ENCODE data around the gene RAPGEF6. TPM values are rescaled to one million over a fixed set of nuclear protein-coding genes. Genes with fewer than 3 reads are reported as not detected.
"Not testable (repeated sequence)": the region's sequence is repeated elsewhere in the genome, so short reads cannot be mapped to it uniquely, and the experiment has no call there.

Gene RAPGEF6
- total and polyA plus RNA-seq, 2 experiments from 2014 or later = 6.9 to 8.6 TPM

GRCh38 chr5:131405674-131406073 lies 229.4 kb downstream of the RAPGEF6 start:
- no peak overlapping the region for H3K27ac ChIP-seq
- H3K79me2 ChIP-seq (ENCODE audit: insufficient read depth) = no peaks in the 10 kb centered on the region
- H3K36me3 ChIP-seq (ENCODE audit: low read depth) = peaks cover 30% of the 10 kb centered on the region
- no peak for DNase-seq
- H3K4me2 ChIP-seq (ENCODE audit: unreplicated experiment) = no peak overlapping the region
- in situ Hi-C loops (cut with MboI) = no loop called here
- no peak overlapping the region for H3K9ac ChIP-seq
- TF ChIP-seq EZH2phosphoT487 (IDR thresholded peaks at IDR 0.05; ENCODE audit: insufficient read depth, low read depth) (no peak), EZH2 (IDR thresholded peaks at IDR 0.05; ENCODE audit: insufficient read depth, poor library complexity, severe bottlenecking) (no peak)
- no peaks in the 10 kb centered on the region for H3K27me3 ChIP-seq (replicated peaks; ENCODE audit: insufficient read depth)
- no peaks in the 10 kb centered on the region for H4K20me1 ChIP-seq (ENCODE audit: insufficient read depth)
- no peak overlapping the region for H2AFZ ChIP-seq
- 90 to 100% methylated on average over 2 of the region's 2 CpGs for WGBS, 2 experiments (ENCODE audit: low coverage in 1 of 2, low lambda C conversion rate in 2 of 2, missing lambda C conversion rate in 2 of 2)
- H3K4me1 ChIP-seq (ENCODE audit: insufficient read depth) = no peaks in the 10 kb centered on the region
- no peak overlapping the region for H3K4me3 ChIP-seq
- no peaks in the 10 kb centered on the region for H3K9me2 ChIP-seq (ENCODE audit: insufficient read depth)
- no peaks in the 10 kb centered on the region for H3K9me3 ChIP-seq (ENCODE audit: low read depth)
- no peaks in the 10 kb centered on the region for H3F3A ChIP-seq (ENCODE audit: insufficient read depth)

GRCh38 chr5:131400585-131400984 lies 234.4 kb downstream of the RAPGEF6 start:
- no peaks in the 10 kb centered on the region for H4K20me1 ChIP-seq (ENCODE audit: insufficient read depth)
- no peaks in the 10 kb centered on the region for H3K4me1 ChIP-seq (ENCODE audit: insufficient read depth)
- H3K4me3 ChIP-seq = no peak overlapping the region
- H3K9me2 ChIP-seq (ENCODE audit: insufficient read depth) = no peaks in the 10 kb centered on the region
- no peak overlapping the region for H3K4me2 ChIP-seq (ENCODE audit: unreplicated experiment)
- H3K27ac ChIP-seq = no peak overlapping the region
- H3K79me2 ChIP-seq (ENCODE audit: insufficient read depth) = no peaks in the 10 kb centered on the region
- H3K36me3 ChIP-seq (ENCODE audit: low read depth) = peaks cover 46% of the 10 kb centered on the region
- H3K9me3 ChIP-seq (ENCODE audit: low read depth) = no peaks in the 10 kb centered on the region
- no peaks in the 10 kb centered on the region for H3F3A ChIP-seq (ENCODE audit: insufficient read depth)
- H3K27me3 ChIP-seq (replicated peaks; ENCODE audit: insufficient read depth) = no peaks in the 10 kb centered on the region
- 86 to 87% methylated on average over 3 of the region's 3 CpGs for WGBS, 2 experiments (ENCODE audit: low coverage in 1 of 2, low lambda C conversion rate in 2 of 2, missing lambda C conversion rate in 2 of 2)
- in situ Hi-C loops (cut with MboI) = no loop called here
- no peak overlapping the region for H2AFZ ChIP-seq
- DNase-seq = no peak
- TF ChIP-seq EZH2phosphoT487 (IDR thresholded peaks at IDR 0.05; ENCODE audit: insufficient read depth, low read depth) = no peak
- no peak for TF ChIP-seq EZH2 (IDR thresholded peaks at IDR 0.05; ENCODE audit: insufficient read depth, poor library complexity, severe bottlenecking)
- H3K9ac ChIP-seq = no peak overlapping the region

DNA sequence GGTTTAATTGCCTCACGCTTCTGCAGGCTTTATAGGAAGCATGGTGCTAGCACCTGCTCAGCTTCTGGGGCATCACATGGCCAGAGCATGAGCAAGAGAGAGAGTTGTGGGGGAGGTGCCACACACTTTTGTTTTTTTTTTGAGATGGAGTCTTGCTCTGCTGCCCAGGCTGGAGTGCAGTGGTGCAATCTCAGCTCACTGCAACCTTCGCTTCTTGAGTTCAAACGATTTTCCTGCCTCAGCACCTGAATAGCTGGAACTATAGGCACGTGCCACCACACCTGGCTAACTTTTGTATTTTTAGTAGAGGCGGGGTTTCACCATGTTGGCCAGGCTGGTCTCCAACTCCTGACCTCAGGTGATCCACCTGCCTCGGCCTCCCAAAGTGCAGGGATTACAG lies 236.0 kb downstream of the RAPGEF6 start:
- 98% methylated on average over 6 of the region's 6 CpGs for WGBS, 2 experiments (ENCODE audit: low coverage in 1 of 2, low lambda C conversion rate in 2 of 2, missing lambda C conversion rate in 2 of 2)
- DNase-seq; H3K27me3 ChIP-seq (replicated peaks; ENCODE audit: insufficient read depth); H3F3A ChIP-seq (ENCODE audit: insufficient read depth); H3K79me2 ChIP-seq (ENCODE audit: insufficient read depth); H3K9me2 ChIP-seq (ENCODE audit: insufficient read depth); H3K4me2 ChIP-seq (ENCODE audit: unreplicated experiment); H4K20me1 ChIP-seq (ENCODE audit: insufficient read depth); H3K9me3 ChIP-seq (ENCODE audit: low read depth); H3K4me1 ChIP-seq (ENCODE audit: insufficient read depth); H3K27ac ChIP-seq; H3K4me3 ChIP-seq; in situ Hi-C loops (cut with MboI); H3K9ac ChIP-seq; H2AFZ ChIP-seq: not testable (repeated sequence)
- H3K36me3 ChIP-seq (ENCODE audit: low read depth) = peaks cover 48% of the 10 kb centered on the region

- Histone ChIP-seq H3K4me2 (ENCODE audit: unreplicated experiment) (no peak overlapping the region), H3K4me1 (ENCODE audit: insufficient read depth) (no peaks in the 10 kb centered on the region), H3K9me3 (ENCODE audit: low read depth) (no peaks in the 10 kb centered on the region), H3K4me3 (no peak overlapping the region), H3K36me3 (ENCODE audit: low read depth) (peaks cover 44% of the 10 kb centered on the region), H4K20me1 (ENCODE audit: insufficient read depth) (no peaks in the 10 kb centered on the region), H3K9me2 (ENCODE audit: insufficient read depth) (no peaks in the 10 kb centered on the region), H3F3A (ENCODE audit: insufficient read depth) (no peaks in the 10 kb centered on the region), H3K79me2 (ENCODE audit: insufficient read depth) (no peaks in the 10 kb centered on the region), H3K27ac (no peak overlapping the region), H2AFZ (no peak overlapping the region), H3K27me3 (replicated peaks; ENCODE audit: insufficient read depth) (no peaks in the 10 kb centered on the region), H3K9ac (no peak overlapping the region)
- TF ChIP-seq EZH2phosphoT487 (IDR thresholded peaks at IDR 0.05; ENCODE audit: insufficient read depth, low read depth) (no peak), EZH2 (IDR thresholded peaks at IDR 0.05; ENCODE audit: insufficient read depth, poor library complexity, severe bottlenecking) (no peak)
- DNase-seq = no peak
- 89 to 91% methylated on average over 5 of the region's 5 CpGs for WGBS, 2 experiments (ENCODE audit: low coverage in 1 of 2, low lambda C conversion rate in 2 of 2, missing lambda C conversion rate in 2 of 2)
- in situ Hi-C loops (cut with MboI) = no loop called here
Observed at GRCh38 chr5:131396630-131397273, 238.3 kb downstream of the RAPGEF6 start.

GRCh38 chr5:131396015-131396414 lies 239.0 kb downstream of the RAPGEF6 start:
- Histone ChIP-seq H3K4me2 (ENCODE audit: unreplicated experiment) (no peak overlapping the region), H3K4me3 (no peak overlapping the region), H3K9me3 (ENCODE audit: low read depth) (no peaks in the 10 kb centered on the region), H3F3A (ENCODE audit: insufficient read depth) (no peaks in the 10 kb centered on the region), H3K9me2 (ENCODE audit: insufficient read depth) (no peaks in the 10 kb centered on the region), H3K27ac (no peak overlapping the region), H3K36me3 (ENCODE audit: low read depth) (peaks cover 44% of the 10 kb centered on the region), H3K79me2 (ENCODE audit: insufficient read depth) (no peaks in the 10 kb centered on the region), H3K4me1 (ENCODE audit: insufficient read depth) (no peaks in the 10 kb centered on the region), H4K20me1 (ENCODE audit: insufficient read depth) (no peaks in the 10 kb centered on the region), H3K9ac (no peak overlapping the region), H3K27me3 (replicated peaks; ENCODE audit: insufficient read depth) (no peaks in the 10 kb centered on the region), H2AFZ (no peak overlapping the region)
- WGBS, 2 experiments (ENCODE audit: low coverage in 1 of 2, low lambda C conversion rate in 2 of 2, missing lambda C conversion rate in 2 of 2) = 90 to 96% methylated on average over 3 of the region's 3 CpGs
- in situ Hi-C loops (cut with MboI) = no loop called here
- DNase-seq = no peak
- TF ChIP-seq EZH2 (IDR thresholded peaks at IDR 0.05; ENCODE audit: insufficient read depth, poor library complexity, severe bottlenecking) = no peak
- TF ChIP-seq EZH2phosphoT487 (IDR thresholded peaks at IDR 0.05; ENCODE audit: insufficient read depth, low read depth) = no peak

Measured in GM23248 (cell line).